Esophagus muscularis mucosa (tissue), 4 donors: ENCODE data around the gene NCKIPSD. TPM values are rescaled to one million over a fixed set of nuclear protein-coding genes. Genes with fewer than 3 reads are reported as not detected.

Experiments
- DNase-seq: peaks from one replicate; pipeline ENCODE4 v3.0.0-alpha.2; 2017; ENCODE audit errors: extremely low spot score
- H3K27ac ChIP-seq, 4 donors: fragments of 200-600 bp; sonication (generic); replicated peaks in 1 of 4; 1 replicate in 3 of 4; 2 replicates in 1 of 4; pipeline ENCODE4 v1.5.1; 2016 to 2019; ENCODE audit warnings: mild to moderate bottlenecking in 1 of 4
- H3K27me3 ChIP-seq, 4 donors: fragments of 200-600 bp; sonication (generic); one replicate each; pipeline versions ENCODE4 v1.5.1 to v1.6.0; 2016 to 2019
- H3K36me3 ChIP-seq, 4 donors: fragments of 200-600 bp; sonication (generic); one replicate each; pipeline ENCODE4 v1.5.1; 2016 to 2019
- H3K4me1 ChIP-seq, 4 donors: fragments of 200-600 bp; sonication (generic); one replicate each; pipeline ENCODE4 v1.5.1; 2016 to 2019
- H3K4me3 ChIP-seq, 4 donors: fragments of 200-600 bp; sonication (generic); 1 replicate in 2 of 4; 2 replicates in 2 of 4; pipeline ENCODE4 v1.5.1; 2016 to 2019; ENCODE audit warnings: mild to moderate bottlenecking in 4 of 4, moderate library complexity in 1 of 4
- H3K9me3 ChIP-seq, 4 donors: fragments of 200-600 bp; sonication (generic); 1 replicate in 3 of 4; 2 replicates in 1 of 4; pipeline ENCODE4 v1.5.1; 2016 to 2019
- CTCF ChIP-seq, 3 experiments: fragments of 200-600 bp in 2 of 3; fragments of 450-650 bp in 1 of 3; sonication (generic) in 2 of 3; IDR thresholded peaks; one replicate each; pipeline ENCODE4 v1.5.1; 2017 to 2019; ENCODE audit warnings: antibody characterized with exemption in 3 of 3, mild to moderate bottlenecking in 2 of 3, moderate library complexity in 1 of 3
- EP300 ChIP-seq: sonication (generic); formaldehyde crosslinking; IDR thresholded peaks from one replicate; pipeline ENCODE4 v1.6.1; 2017; ENCODE audit warnings: antibody characterized with exemption
- POLR2A ChIP-seq: fragments of 450-650 bp; IDR thresholded peaks from one replicate; pipeline ENCODE4 v1.6.1; 2017; ENCODE audit warnings: antibody characterized with exemption, moderate library complexity, mild to moderate bottlenecking, low read depth
- POLR2AphosphoS5 ChIP-seq, 2 donors: sonication (generic); formaldehyde crosslinking; IDR thresholded peaks; one replicate each; pipeline ENCODE4 v1.6.1; 2017; ENCODE audit warnings: antibody characterized with exemption in 2 of 2
- WGBS: methylation state at CpG from one replicate; pipeline ENCODE4 v1.1.5; 2018; 5-methylcytosine and 5-hydroxymethylcytosine counted together
- intact Hi-C: fragments of 100-400 bp; cut with DNase I; formaldehyde crosslinking; loops from one replicate; pipeline ENCODE4 v1.15.1; 2023
- total RNA-seq, 4 donors: library from RNA; depleted of rRNA; stranded (reverse); fragments of >200 nt; gene quantifications; one replicate each; pipeline versions ENCODE4 v1.1.0 to v1.2.1, GENCODE V29; 2016

The NCKIPSD gene
- total RNA-seq, 4 donors from 2014 or later: 18.9 to 34.7 (median 29.1) TPM

GRCh38 chr3:48637305-48637704 is 48.4 kb downstream of the NCKIPSD start:
- TF ChIP-seq POLR2AphosphoS5 (IDR thresholded peaks at IDR 0.05): no peak
- TF ChIP-seq EP300: no peak
- TF ChIP-seq CTCF (IDR thresholded peaks at IDR 0.05): no peak
- TF ChIP-seq POLR2A: no peak
- intact Hi-C loops: no loop called here
- no peak for DNase-seq

GRCh38 chr3:48636149-48636655 is 49.5 kb downstream of the NCKIPSD start:
- intact Hi-C loops: no loop called here
- Histone ChIP-seq H3K27ac (peak overlapping the region; percentile 76 to 89 (median 86)), H3K9me3 (no peaks in the 10 kb centered on the region), H3K36me3 (peaks cover 4 to 24% (median 22%) of the 10 kb centered on the region in 4 donors), H3K27me3 (no peaks in the 10 kb centered on the region), H3K4me1 (peaks cover 22 to 30% (median 25%) of the 10 kb centered on the region in 4 donors), H3K4me3 (peak overlapping the region; percentile 80 to 99 (median 90))
- 41% methylated on average over 10 of the region's 10 CpGs for WGBS
- TF ChIP-seq EP300 (no peak), CTCF (IDR thresholded peaks at IDR 0.05) (no peak), POLR2A (no peak), POLR2AphosphoS5 (IDR thresholded peaks at IDR 0.05) (no peak)
- DNase-seq: no peak

More at GRCh38 chr3:48637305-48637704, 48.4 kb downstream of the NCKIPSD start:
- Histone ChIP-seq H3K9me3 (no peaks in the 10 kb centered on the region), H3K4me3 (no peak overlapping the region), H3K27me3 (no peaks in the 10 kb centered on the region), H3K4me1 (peaks cover 22 to 30% (median 25%) of the 10 kb centered on the region in 4 donors), H3K36me3 (peaks cover 4 to 14% (median 11%) of the 10 kb centered on the region in 4 donors), H3K27ac (no peak overlapping the region)
- 73% methylated on average over 5 of the region's 6 CpGs for WGBS

GRCh38 chr3:48635222-48636021 is 50.3 kb downstream of the NCKIPSD start, which contains the start of gene SLC26A6:
SLC26A6 (minus strand) TSS chr3:48635461; CDS start chr3:48635393, 68 bp downstream.
- Histone ChIP-seq H3K4me3 (peak within 1 kb of the TSS; percentile 80 to 99 (median 90)), H3K36me3 (peaks cover 4 to 31% (median 30%) of the 10 kb centered on the region in 4 donors), H3K9me3 (no peaks in the 10 kb centered on the region), H3K27me3 (no peaks in the 10 kb centered on the region), H3K27ac (peak within 1 kb of the TSS; percentile 76 to 89 (median 86)), H3K4me1 (peaks cover 22 to 30% (median 25%) of the 10 kb centered on the region in 4 donors)
- TF ChIP-seq POLR2A: no peak
- peak; percentile 85 to 87 for TF ChIP-seq POLR2AphosphoS5 (IDR thresholded peaks at IDR 0.05)
- TF ChIP-seq EP300: no peak
- peak; percentile 43 to 49 (median 47) for TF ChIP-seq CTCF (IDR thresholded peaks at IDR 0.05)
- intact Hi-C loops: loop anchor here (1.0 kb wide), 1 partner anchor 21 kb away; no protein-coding TSS in a partner anchor
- DNase-seq: peak; percentile 99
- WGBS: 0% methylated on average over 13 of the region's 68 CpGs

GRCh38 chr3:48634661-48635221 is 51.0 kb downstream of the NCKIPSD start:
- no CpG with 5 or more reads among the region's 30 CpGs for WGBS
- peak overlapping the region; percentile 76 to 89 (median 86) for H3K27ac ChIP-seq
- no peaks in the 10 kb centered on the region for H3K27me3 ChIP-seq
- peaks cover 4 to 38% (median 37%) of the 10 kb centered on the region in 4 donors for H3K36me3 ChIP-seq
- DNase-seq: no peak
- peak overlapping the region; percentile 80 to 99 (median 90) for H3K4me3 ChIP-seq
- peaks cover 22 to 30% (median 25%) of the 10 kb centered on the region in 4 donors for H3K4me1 ChIP-seq
- intact Hi-C loops: loop anchor here (1.0 kb wide), 1 partner anchor 22 kb away; no protein-coding TSS in a partner anchor
- TF ChIP-seq CTCF (IDR thresholded peaks at IDR 0.05) (no peak), POLR2AphosphoS5 (IDR thresholded peaks at IDR 0.05) (no peak), POLR2A (no peak), EP300 (no peak)
- H3K9me3 ChIP-seq: no peaks in the 10 kb centered on the region
